ENCODE measurements around the gene PPP1R14C. TPM values are rescaled to one million over a fixed set of nuclear protein-coding genes. Genes with fewer than 3 reads are reported as not detected.
"Not testable (repeated sequence)": the region's sequence is repeated elsewhere in the genome, so short reads cannot be mapped to it uniquely, and the experiment has no call there.

The PPP1R14C gene
- polyA plus RNA-seq, 2 of the 4 experiments (the other 2 are of a cell fraction): 0.34 to 0.43 TPM

DNA sequence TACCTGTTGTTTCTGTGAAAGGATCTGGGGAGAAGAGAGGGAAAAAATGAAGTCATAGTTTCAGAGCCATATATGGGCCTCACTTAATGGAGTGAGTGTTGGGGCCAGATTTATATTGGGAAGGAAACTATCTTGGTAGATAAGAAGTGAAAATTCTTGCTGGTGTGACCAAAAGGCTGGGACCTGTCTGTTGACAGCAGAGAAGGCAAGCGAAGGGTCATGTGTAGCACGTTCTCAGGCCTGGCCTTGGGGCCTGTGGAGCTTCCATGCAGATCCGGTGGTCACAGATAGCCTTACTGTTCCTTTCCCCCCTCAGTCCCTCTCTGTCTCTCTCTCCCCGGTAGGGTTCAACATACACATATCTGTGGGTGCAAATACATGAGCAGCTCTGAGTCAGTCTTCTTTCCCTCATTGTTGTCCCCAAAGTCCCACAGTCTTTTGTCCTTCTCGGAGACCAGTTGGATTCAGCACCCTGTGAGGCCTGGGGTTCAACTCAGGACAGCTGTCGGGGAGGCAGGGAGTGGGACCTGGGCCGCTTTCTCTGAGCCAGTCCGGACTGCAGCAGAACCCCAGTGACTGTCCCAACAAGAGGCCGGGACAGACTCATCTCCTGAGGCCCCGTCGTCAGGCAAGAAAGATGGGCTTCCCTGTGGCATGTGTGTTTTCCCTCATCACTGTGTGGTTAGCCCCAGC, 34.6 kb downstream of the PPP1R14C start:
- peak overlapping the region; percentile 34; the same call in 1 of the 3 replicates for H3K4me2 ChIP-seq
- ChIA-PET CTCF (interaction anchor here (1.2 kb wide), 1 partner anchor 9 kb away, joined by 4 read pairs; no protein-coding TSS in a partner anchor), POLR2A (interaction anchor here (0.9 kb wide), 1 partner anchor 9 kb away, joined by 3 read pairs; no protein-coding TSS in a partner anchor)
- ATAC-seq (no peak; a peak in 1 of 6 replicates), FAIRE-seq (no peak), DNase-seq (ENCODE audit: low read depth in 1 of 2, low spot score in 1 of 2) (no peak)
- peaks cover 13% of the 10 kb centered on the region; the same call in 2 of the 3 replicates for H3K4me1 ChIP-seq
- TF ChIP-seq EP300 (IDR thresholded peaks at IDR 0.05) (no peak), CBX2 (IDR thresholded peaks at IDR 0.05; ENCODE audit: borderline replicate concordance, low read depth) (no peak), CBX8 (IDR thresholded peaks at IDR 0.05) (no peak), ESRRA (IDR thresholded peaks at IDR 0.05; ENCODE audit: borderline replicate concordance, low read length) (no peak), CEBPB (IDR thresholded peaks at IDR 0.05) (no peak), HOXB5 (CRISPR knock-in tag; IDR thresholded peaks at IDR 0.05) (no peak), FOXS1 (CRISPR knock-in tag; IDR thresholded peaks at IDR 0.05) (no peak)
- 83% methylated on average over 6 of the region's 11 CpGs for WGBS (ENCODE audit: missing lambda C conversion rate)
- no peak overlapping the region for H3K4me3 ChIP-seq
- peak overlapping the region; percentile 42 to 48; a peak in 2 of 6 replicates for H3K27ac ChIP-seq
- H3K9me3 ChIP-seq: no peaks in the 10 kb centered on the region

DNA sequence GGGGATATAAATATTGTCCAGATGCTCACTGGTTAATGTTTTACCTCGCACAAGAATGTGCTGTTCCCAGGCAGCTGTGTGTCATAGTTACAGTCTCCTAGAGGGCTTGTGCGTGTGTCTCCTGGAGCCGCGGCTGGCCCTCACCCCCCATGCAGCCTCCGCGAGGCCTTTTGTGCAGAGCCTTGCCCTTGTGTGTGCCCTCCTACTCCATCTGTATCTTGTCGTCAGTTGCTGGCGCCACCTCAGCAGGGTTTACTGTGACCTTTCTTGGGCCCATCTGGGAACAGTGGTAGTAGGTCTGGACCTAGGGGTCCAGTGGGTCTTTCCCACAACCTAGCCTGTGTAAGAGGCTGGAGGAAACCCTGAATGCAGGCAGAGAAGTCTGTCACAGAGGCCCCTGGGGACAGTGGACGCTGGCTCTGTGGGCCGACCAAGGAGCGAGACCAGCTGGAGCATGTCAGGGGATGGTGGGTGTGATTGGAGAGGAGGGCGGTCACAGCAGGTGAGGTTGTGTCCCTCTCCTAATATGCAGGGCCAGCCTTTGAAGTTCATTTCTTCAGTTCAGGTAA, 35.2 kb downstream of the PPP1R14C start:
- CTCF ChIA-PET: interaction anchor here (1.2 kb wide), 1 partner anchor 10 kb away, joined by 4 read pairs; no protein-coding TSS in a partner anchor
- TF ChIP-seq HOXB5 (CRISPR knock-in tag; IDR thresholded peaks at IDR 0.05): no peak
- no peak for TF ChIP-seq POLR2A (IDR thresholded peaks at IDR 0.05; ENCODE audit: low read length)
- Histone ChIP-seq H3K27ac (peak overlapping the region; percentile 13 to 48; a peak in 2 of 6 replicates), H3K9me3 (no peaks in the 10 kb centered on the region), H3K4me1 (peaks cover 13% of the 10 kb centered on the region; the same call in 2 of the 3 replicates), H3K4me3 (no peak overlapping the region), H3K4me2 (peak overlapping the region; percentile 33; the same call in 2 of the 3 replicates)
- 62% methylated on average over 5 of the region's 12 CpGs for WGBS (ENCODE audit: missing lambda C conversion rate)
- FAIRE-seq: no peak
- POLR2A ChIA-PET: interaction anchor here (0.9 to 1.0 kb wide), 2 partner anchors 10 to 217 kb away, joined by 3 read pairs; no protein-coding TSS in a partner anchor
- peak; percentile 56 to 81; a peak in 4 of 6 replicates for ATAC-seq
- peak; percentile 28 to 51 for DNase-seq (ENCODE audit: low read depth in 1 of 2, low spot score in 1 of 2)

DNA sequence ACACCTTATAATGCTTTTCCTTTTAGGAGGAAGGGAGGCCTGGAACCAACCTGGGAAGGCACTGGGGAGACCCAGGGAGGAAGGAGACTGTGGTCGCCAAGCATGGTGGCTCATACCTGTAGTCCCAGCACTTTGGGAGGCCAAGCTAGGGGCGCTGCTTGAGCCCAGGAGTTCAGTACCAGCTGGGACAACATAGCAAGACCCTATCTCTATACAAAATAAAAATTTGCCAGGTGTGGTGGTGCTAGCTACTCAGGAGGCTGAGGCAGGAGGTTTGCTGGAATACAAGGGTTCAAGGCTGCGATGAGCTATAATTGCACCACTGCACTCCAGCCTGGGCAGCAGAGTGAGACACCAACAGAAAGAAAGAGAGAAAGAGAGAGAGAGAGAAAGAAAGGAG, 36.2 kb downstream of the PPP1R14C start:
- POLR2A ChIA-PET: interaction anchor here (1.0 kb wide), 1 partner anchor 216 kb away, joined by 3 read pairs; no protein-coding TSS in a partner anchor
- DNase-seq (ENCODE audit: low read depth in 1 of 2, low spot score in 1 of 2) (no peak), ATAC-seq (no peak), FAIRE-seq (no peak)
- Histone ChIP-seq H3K4me3 (no peak overlapping the region), H3K4me1 (peaks cover 13% of the 10 kb centered on the region; the same call in 2 of the 3 replicates), H3K9me3 (no peaks in the 10 kb centered on the region), H3K4me2 (no peak overlapping the region), H3K27ac (no peak overlapping the region; a peak in 1 of 6 replicates)
- 67% methylated on average over 3 of the region's 3 CpGs for WGBS (ENCODE audit: missing lambda C conversion rate)
- TF ChIP-seq HOXA7 (CRISPR knock-in tag; IDR thresholded peaks at IDR 0.05) (no peak), HDAC2 (IDR thresholded peaks at IDR 0.05) (no peak), ZFP36 (IDR thresholded peaks at IDR 0.05; ENCODE audit: borderline replicate concordance, partially characterized antibody) (no peak), HEYL (CRISPR knock-in tag; IDR thresholded peaks at IDR 0.05) (no peak), NFE2L2 (conservative IDR thresholded peaks at IDR 0.05; ENCODE audit: low read length) (no peak), NR3C1 (IDR thresholded peaks at IDR 0.05) (no peak), KDM1A (IDR thresholded peaks at IDR 0.05; ENCODE audit: low read depth) (no peak), TP53 (CRISPR knock-in tag; IDR thresholded peaks at IDR 0.05) (no peak), CBX2 (IDR thresholded peaks at IDR 0.05; ENCODE audit: borderline replicate concordance, low read depth) (no peak), CBX8 (IDR thresholded peaks at IDR 0.05) (no peak)
- TF ChIP-seq, protein P1, sequence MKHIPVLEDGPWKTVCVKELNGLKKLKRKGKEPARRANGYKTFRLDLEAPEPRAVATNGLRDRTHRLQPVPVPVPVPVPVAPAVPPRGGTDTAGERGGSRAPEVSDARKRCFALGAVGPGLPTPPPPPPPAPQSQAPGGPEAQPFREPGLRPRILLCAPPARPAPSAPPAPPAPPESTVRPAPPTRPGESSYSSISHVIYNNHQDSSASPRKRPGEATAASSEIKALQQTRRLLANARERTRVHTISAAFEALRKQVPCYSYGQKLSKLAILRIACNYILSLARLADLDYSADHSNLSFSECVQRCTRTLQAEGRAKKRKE (CRISPR knock-in tag; IDR thresholded peaks at IDR 0.05; ENCODE audit: low read depth): no peak
- TF ChIP-seq, protein P2, sequence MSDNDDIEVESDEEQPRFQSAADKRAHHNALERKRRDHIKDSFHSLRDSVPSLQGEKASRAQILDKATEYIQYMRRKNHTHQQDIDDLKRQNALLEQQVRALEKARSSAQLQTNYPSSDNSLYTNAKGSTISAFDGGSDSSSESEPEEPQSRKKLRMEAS (IDR thresholded peaks at IDR 0.05): no peak
- TF ChIP-seq, protein P3, sequence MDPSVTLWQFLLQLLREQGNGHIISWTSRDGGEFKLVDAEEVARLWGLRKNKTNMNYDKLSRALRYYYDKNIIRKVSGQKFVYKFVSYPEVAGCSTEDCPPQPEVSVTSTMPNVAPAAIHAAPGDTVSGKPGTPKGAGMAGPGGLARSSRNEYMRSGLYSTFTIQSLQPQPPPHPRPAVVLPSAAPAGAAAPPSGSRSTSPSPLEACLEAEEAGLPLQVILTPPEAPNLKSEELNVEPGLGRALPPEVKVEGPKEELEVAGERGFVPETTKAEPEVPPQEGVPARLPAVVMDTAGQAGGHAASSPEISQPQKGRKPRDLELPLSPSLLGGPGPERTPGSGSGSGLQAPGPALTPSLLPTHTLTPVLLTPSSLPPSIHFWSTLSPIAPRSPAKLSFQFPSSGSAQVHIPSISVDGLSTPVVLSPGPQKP (IDR thresholded peaks at IDR 0.05; ENCODE audit: low read depth, low read length): no peak
- CTCF ChIA-PET: interaction anchor here (1.2 kb wide), 1 partner anchor 11 kb away, joined by 4 read pairs; no protein-coding TSS in a partner anchor

DNA sequence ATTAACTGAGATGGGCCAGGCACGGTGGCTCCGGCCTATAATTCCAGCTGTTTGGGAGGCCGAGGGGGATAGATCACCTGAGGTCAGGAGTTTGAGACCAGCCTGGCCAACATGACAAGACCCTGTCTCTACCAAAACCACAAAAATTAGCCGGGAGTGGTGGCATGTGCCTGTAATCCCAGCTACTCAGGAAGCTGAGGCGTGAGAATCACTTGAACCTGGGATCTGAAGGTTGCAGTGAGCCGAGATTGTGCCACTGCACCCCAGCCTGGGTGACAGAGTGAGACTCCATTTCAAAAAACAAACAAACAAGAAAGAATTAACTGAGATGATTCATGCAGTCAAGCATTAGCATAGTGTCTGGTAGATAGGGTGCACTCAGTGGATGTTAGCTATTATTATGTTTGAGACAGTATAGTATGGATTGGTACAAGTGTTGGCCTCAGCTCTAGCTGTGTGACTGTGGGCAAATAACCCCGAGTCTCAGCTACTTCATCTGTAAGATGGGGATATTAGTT, 37.1 kb downstream of the PPP1R14C start:
- not testable (repeated sequence) for H3K4me3 ChIP-seq
- WGBS (ENCODE audit: missing lambda C conversion rate): 41% methylated on average over 7 of the region's 7 CpGs

More for the DNA sequence above, 37.1 kb downstream of the PPP1R14C start:
- POLR2A ChIA-PET; H3K4me2 ChIP-seq; ATAC-seq; DNase-seq (ENCODE audit: low read depth in 1 of 2, low spot score in 1 of 2); H3K27ac ChIP-seq; FAIRE-seq; H3K9me3 ChIP-seq: not testable (repeated sequence)
- peaks cover 13% of the 10 kb centered on the region; the same call in 2 of the 3 replicates for H3K4me1 ChIP-seq
- CTCF ChIA-PET: interaction anchor here (1.3 kb wide), 1 partner anchor 65 kb away, joined by 3 read pairs; no protein-coding TSS in a partner anchor
